Left ventricle myocardium inferior (tissue), 1 donor: ENCODE results near the gene DLL4. TPM values are rescaled to one million over a fixed set of nuclear protein-coding genes. Genes with fewer than 3 reads are reported as not detected.

ENCODE experiments used
- DNase-seq: peaks from one replicate; pipeline ENCODE4 v3.0.0-alpha.2; 2020
- H3K27ac ChIP-seq: fragments of 200-600 bp; replicated peaks from 2 replicates; pipeline ENCODE4 v1.8.0; 2021
- H3K27me3 ChIP-seq: fragments of 200-600 bp; 2 replicates; pipeline ENCODE4 v1.8.0; 2021; ENCODE audit warnings: low read depth
- H3K36me3 ChIP-seq: fragments of 200-600 bp; 2 replicates; pipeline ENCODE4 v1.8.0; 2021
- H3K4me1 ChIP-seq: fragments of 200-600 bp; 2 replicates; pipeline ENCODE4 v1.8.0; 2021
- H3K4me3 ChIP-seq: fragments of 200-600 bp; 2 replicates; pipeline ENCODE4 v1.8.0; 2021; ENCODE audit warnings: mild to moderate bottlenecking, moderate library complexity
- H3K9me3 ChIP-seq: fragments of 200-600 bp; replicated peaks from 2 replicates; pipeline ENCODE4 v1.8.0; 2021
- CTCF ChIP-seq: fragments of 200-600 bp; IDR thresholded peaks from 2 replicates; pipeline ENCODE4 v1.8.0; 2021; ENCODE audit warnings: antibody characterized with exemption, mild to moderate bottlenecking, borderline replicate concordance
- intact Hi-C: fragments of 100-400 bp; cut with micrococcal nuclease; formaldehyde crosslinking; loops from one replicate; pipeline ENCODE4 v1.11.0; 2022
- total RNA-seq: library from RNA; stranded (reverse); fragmentation: NEBNext Ultra II Directional; extraction: Animal tissue kit (Norgen Biotek cat#: 25700); gene quantifications from one replicate; pipeline ENCODE4 v1.2.1, GENCODE V29; 2021
- donor health status: DM: no; HTN: yes; CAD: no; lungs with severe emphysema.

Gene DLL4
- total RNA-seq, 1 donor from 2014 or later = 11.1 TPM

- no peak for TF ChIP-seq CTCF
- H3K27me3 ChIP-seq = no peaks in the 10 kb centered on the region
- H3K9me3 ChIP-seq = no peaks in the 10 kb centered on the region
- intact Hi-C loops = no loop called here
- peaks cover 42% of the 10 kb centered on the region for H3K36me3 ChIP-seq
- H3K4me3 ChIP-seq = no peak overlapping the region
- H3K27ac ChIP-seq = no peak overlapping the region
- H3K4me1 ChIP-seq = no peaks in the 10 kb centered on the region
- no peak for DNase-seq
These were observed 45.7 kb downstream of the DLL4 start for GRCh38 chr15:40974879-40975278.

- DNase-seq = no peak
- TF ChIP-seq CTCF = no peak
- no peaks in the 10 kb centered on the region for H3K9me3 ChIP-seq
- no peak overlapping the region for H3K27ac ChIP-seq
- H3K36me3 ChIP-seq = peaks cover 62% of the 10 kb centered on the region
- H3K4me1 ChIP-seq = no peaks in the 10 kb centered on the region
- intact Hi-C loops = no loop called here
- no peaks in the 10 kb centered on the region for H3K27me3 ChIP-seq
- no peak overlapping the region for H3K4me3 ChIP-seq
These were observed 47.7 kb downstream of the DLL4 start for GRCh38 chr15:40976819-40977218.

- peaks cover 75% of the 10 kb centered on the region for H3K36me3 ChIP-seq
- peaks cover 6% of the 10 kb centered on the region for H3K4me1 ChIP-seq
- no peak for DNase-seq
- H3K4me3 ChIP-seq = no peak overlapping the region
- H3K27me3 ChIP-seq = no peaks in the 10 kb centered on the region
- intact Hi-C loops = no loop called here
- no peaks in the 10 kb centered on the region for H3K9me3 ChIP-seq
- no peak overlapping the region for H3K27ac ChIP-seq
- TF ChIP-seq CTCF = no peak
These were observed 49.0 kb downstream of the DLL4 start for GRCh38 chr15:40978141-40978540.

- Histone ChIP-seq H3K4me1 (peaks cover 8% of the 10 kb centered on the region), H3K4me3 (no peak overlapping the region), H3K9me3 (no peaks in the 10 kb centered on the region), H3K27me3 (no peaks in the 10 kb centered on the region), H3K27ac (no peak overlapping the region), H3K36me3 (peaks cover 79% of the 10 kb centered on the region)
- intact Hi-C loops = no loop called here
- TF ChIP-seq CTCF = no peak
- DNase-seq = no peak
These were observed 49.4 kb downstream of the DLL4 start for GRCh38 chr15:40978562-40978961.

GRCh38 chr15:40981186-40981585 is 52.0 kb downstream of the DLL4 start:
- intact Hi-C loops = no loop called here
- peaks cover 8% of the 10 kb centered on the region for H3K4me1 ChIP-seq
- H3K27ac ChIP-seq = no peak overlapping the region
- no peak for TF ChIP-seq CTCF
- no peak for DNase-seq
- peaks cover 99% of the 10 kb centered on the region for H3K36me3 ChIP-seq
- no peak overlapping the region for H3K4me3 ChIP-seq
- H3K27me3 ChIP-seq = no peaks in the 10 kb centered on the region
- no peaks in the 10 kb centered on the region for H3K9me3 ChIP-seq

- intact Hi-C loops = no loop called here
- H3K36me3 ChIP-seq = peaks cover 100% of the 10 kb centered on the region
- no peak for DNase-seq
- H3K4me3 ChIP-seq = no peak overlapping the region
- H3K4me1 ChIP-seq = peaks cover 8% of the 10 kb centered on the region
- H3K27me3 ChIP-seq = no peaks in the 10 kb centered on the region
- no peaks in the 10 kb centered on the region for H3K9me3 ChIP-seq
- no peak for TF ChIP-seq CTCF
- H3K27ac ChIP-seq = peak overlapping the region; percentile 21
These were observed 53.7 kb downstream of the DLL4 start for GRCh38 chr15:40982855-40983254.
